HG03571 (cell line): Measurements from ENCODE around the gene IGFBP4.
"Not testable (repeated sequence)": the region's sequence is repeated elsewhere in the genome, so short reads cannot be mapped to it uniquely, and the experiment has no call there.

ENCODE experiments used
- ATAC-seq: cut with Tn5 transposase; IDR thresholded peaks from one replicate; pipeline ENCODE4 v1.9.1; 2021; ENCODE audit not compliant: unreplicated experiment

The IGFBP4 gene

DNA sequence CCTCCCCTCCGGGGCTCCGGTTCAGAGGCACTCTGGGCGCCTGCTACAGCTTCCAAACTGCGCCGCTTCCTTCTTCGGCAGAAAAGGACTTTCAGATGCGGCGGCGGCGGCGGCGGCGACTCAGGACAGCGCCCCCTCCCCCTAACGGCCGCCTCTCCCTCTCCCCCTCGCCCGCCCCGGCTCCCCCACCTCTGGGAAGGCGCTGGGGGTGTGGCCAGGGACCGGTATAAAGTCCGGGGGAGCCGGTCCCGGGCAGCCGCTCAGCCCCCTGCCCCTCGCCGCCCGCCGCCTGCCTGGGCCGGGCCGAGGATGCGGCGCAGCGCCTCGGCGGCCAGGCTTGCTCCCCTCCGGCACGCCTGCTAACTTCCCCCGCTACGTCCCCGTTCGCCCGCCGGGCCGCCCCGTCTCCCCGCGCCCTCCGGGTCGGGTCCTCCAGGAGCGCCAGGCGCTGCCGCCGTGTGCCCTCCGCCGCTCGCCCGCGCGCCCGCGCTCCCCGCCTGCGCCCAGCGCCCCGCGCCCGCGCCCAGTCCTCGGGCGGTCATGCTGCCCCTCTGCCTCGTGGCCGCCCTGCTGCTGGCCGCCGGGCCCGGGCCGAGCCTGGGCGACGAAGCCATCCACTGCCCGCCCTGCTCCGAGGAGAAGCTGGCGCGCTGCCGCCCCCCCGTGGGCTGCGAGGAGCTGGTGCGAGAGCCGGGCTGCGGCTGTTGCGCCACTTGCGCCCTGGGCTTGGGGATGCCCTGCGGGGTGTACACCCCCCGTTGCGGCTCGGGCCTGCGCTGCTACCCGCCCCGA is at the start of gene IGFBP4:
Gene IGFBP4, plus strand, starts transcription at position 255 of the 792 bp plus-strand sequence. Its CDS starts 286 bp downstream, at position 541.
- no peak for ATAC-seq

DNA sequence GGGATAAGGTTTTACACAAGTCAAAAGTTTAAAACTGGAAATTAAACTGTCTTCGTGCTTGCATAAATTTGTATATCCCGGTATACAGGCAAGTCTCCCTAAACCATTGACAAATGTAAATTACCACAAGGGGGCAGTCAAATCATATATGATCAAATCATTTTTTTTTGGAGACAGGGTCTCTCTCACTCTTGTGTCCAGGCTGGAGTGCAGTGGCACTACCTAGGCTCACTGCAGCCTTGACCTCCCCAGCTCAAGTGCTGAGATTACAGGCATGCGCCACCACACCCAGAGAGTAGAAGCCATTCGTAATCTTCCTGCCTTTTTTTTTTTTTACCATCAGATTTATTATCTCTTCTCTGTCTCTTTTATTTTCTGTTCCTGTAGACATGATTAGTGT is 44.1 kb upstream of the IGFBP4 start:
- no peak for ATAC-seq

DNA sequence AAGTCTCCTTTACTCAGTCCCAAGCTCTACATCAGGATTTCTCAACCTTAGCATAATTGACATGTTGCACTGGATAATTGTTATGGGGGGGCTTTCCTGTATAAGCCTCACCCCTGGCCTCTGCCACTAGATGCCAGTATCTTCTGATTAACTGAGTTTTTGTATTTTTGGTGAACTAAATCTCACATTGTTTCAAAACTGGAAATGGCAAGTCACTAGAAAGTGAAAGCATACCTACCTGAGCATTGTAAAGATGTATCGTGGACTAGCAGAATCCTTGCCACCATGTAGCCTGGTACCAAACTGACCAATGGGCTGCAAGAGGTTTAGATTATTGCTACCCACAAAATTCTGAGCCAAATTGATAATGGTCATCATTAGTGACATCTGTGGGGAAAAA is 40.6 kb upstream of the IGFBP4 start:
- ATAC-seq, result no peak

DNA sequence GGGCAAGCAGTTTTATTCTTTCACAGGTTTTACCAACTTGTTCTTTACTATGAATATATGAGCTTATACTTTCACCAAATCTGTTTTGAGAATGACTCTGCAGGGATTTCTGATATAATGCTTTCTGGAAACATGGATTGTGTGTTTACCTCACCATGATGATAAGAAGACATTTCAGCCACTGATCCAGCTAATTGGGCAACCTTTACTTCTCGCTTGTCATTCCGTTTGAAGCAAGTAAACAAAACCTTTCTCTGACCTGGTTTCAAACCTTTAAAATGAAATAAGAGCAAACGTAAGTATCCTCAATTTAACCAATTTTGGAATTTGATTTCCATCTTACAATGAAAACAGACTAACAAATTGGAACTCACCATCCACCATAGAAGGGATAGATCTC is 39.2 kb upstream of the IGFBP4 start:
- ATAC-seq, result no peak

DNA sequence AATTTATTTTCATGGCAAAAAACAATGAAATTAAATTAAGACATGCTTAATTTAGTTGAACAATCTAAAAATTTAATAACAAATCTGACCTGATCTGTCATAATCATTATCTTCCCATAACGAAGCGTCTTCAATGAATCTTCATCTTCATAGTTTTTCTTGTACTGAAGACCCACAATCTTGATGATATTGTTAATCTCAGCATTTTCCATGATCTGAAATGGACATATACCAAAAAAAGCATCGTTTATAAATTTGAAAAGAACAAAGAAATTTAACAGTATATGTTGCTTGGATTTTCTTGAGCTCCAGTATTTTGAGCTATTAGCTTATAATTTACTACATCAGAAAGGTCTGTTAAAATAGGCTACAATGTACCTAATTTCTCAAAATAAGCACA is 35.8 kb upstream of the IGFBP4 start:
- ATAC-seq, result no peak

DNA sequence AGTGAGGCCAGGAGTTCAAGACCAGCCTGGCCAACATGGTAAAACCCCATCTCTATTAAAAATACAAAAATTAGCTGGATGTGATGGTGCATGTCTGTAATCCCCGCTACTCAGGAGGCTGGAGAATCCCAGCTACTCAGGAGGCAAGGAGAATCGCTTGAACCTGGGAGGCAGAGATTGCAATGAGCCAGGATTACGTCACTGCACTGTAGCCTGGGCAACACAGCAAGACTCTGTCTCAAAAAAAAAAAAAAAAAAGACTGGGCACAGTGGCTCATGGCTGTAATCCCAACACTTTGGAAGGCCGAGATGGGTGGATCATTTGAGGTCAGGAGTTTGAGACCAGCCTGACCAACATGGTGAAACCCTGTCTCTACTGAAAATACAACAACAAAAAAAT is 33.7 kb upstream of the IGFBP4 start:
- ATAC-seq, result not testable (repeated sequence)

DNA sequence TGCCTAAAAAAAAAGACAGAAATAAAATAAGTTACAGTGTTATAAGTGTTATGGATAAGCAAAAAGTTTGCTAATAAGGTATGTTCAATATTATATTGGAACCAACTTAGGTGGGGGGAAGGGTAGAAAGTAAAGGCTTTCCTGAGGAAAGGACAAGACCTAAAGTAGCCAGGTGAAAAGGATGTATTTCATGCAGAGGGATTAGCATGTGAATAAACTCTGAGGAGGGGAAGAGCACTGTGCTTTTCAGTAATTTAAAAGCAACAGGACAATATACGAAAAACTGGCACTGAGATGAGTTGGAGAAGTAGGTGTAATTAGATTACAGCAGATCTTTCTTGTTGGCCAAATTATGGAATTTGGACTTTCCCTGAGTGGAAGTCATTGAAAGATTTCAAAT is 33.2 kb upstream of the IGFBP4 start:
- ATAC-seq, result no peak

DNA sequence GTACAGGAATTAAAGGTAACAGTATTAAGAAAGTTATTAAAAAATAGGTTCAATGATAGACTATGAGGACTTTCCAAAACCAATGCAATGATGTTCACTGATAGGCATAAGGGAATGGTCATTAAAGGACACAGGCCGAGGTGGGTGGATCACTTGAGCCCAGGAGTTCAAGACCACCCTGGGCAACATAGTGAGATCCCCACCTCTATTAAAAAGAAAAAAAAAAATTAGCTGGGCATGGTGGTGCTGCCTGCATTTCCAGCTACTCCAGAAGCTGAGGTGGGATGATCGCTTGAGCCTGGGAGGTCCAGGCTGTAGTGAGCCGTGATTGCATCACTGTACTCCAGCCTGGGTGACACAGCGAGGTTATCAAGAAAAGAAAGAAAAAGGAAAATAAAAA is 31.4 kb upstream of the IGFBP4 start:
- no peak for ATAC-seq

DNA sequence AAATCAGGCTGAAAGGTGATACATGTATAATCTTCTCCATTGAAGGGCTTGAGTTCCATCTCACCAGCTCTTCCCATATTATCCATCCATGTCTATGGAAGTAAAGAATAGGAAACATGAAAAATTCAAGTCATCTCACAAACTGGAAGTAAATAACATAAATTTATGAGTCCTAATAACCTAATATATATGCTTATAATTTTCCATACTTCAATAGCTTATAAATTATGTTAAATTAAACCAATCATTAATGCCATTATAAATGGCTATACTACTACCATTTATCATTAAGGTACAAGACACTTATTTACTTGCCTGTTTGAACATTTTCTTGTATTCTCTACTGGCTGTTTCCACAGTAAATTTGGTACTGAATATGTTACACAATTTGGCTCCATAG is 30.4 kb upstream of the IGFBP4 start:
- ATAC-seq, result no peak

DNA sequence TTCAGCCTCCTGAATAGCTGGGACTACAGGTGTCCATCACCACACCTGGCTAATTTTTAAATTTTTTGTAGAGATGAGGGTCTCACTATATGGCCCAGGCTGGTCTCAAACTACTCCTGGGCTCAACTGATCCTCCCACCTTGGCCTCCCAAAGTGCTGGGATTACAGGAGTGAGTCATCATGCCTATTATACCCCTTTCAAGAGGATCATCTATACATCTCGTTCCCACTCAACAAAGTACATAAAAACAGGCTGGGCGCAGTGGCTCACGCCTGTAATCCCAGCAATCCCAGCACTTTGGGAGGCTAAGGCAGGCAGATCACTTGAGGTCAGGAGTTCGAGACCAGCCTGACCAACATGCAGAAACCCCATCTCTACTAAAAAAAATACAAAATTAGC is 28.9 kb upstream of the IGFBP4 start:
- ATAC-seq, result not testable (repeated sequence)

DNA sequence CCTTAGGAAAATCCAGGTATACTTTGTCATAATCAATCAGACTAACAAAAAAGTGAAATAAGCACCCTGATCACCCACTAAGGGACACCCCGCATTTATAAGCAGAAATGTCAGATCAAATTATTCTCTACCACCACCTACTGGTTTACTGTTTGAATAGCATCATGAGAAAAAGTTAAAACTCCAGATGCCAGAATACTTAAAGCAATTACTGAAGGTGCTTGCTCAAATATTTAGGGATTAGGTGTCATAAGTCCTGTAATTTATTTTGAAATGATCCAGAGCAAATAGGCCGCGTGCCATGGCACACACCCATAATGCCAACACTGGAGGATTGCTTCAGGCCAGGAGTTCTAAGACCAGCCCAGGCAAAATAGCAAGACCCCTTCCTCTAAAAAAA is 27.9 kb upstream of the IGFBP4 start:
- ATAC-seq, result no peak

DNA sequence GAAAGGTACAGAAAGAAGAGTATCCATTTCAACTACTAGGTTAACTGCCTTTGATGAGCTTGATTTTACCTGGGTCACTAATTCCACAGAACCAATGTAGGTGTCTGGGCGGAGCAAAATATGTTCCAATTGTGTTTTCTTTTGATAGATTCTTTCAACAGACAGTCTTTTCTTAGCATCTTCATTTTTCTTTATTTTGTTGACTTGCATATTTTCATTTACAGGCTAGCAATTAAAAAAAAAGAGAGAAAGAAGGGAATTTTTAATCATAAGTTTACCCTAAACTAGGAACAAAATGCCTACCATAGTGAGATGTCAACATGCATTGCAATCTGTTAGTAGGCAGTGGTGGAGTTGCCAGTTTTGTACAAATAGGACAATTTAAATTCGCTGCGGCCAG is 26.6 kb upstream of the IGFBP4 start:
- ATAC-seq, result no peak

DNA sequence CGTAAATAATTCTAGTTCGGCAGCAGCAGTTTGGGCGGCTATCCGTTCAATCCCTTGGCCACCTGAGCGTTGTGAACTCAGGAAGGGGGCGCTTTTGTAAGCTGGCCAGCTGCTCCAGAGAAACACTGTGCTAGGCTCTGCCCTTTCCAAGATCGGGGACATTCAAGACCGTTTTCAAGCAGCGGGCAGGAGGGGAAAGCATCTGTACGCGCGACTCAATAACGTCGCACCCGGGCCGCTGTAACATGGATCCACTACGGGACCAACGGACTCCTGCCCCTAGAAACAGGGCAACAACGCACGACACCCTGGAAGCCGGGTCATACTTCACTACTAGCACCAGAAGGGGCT is 26.0 kb upstream of the IGFBP4 start:
- ATAC-seq, result peak; percentile 7

DNA sequence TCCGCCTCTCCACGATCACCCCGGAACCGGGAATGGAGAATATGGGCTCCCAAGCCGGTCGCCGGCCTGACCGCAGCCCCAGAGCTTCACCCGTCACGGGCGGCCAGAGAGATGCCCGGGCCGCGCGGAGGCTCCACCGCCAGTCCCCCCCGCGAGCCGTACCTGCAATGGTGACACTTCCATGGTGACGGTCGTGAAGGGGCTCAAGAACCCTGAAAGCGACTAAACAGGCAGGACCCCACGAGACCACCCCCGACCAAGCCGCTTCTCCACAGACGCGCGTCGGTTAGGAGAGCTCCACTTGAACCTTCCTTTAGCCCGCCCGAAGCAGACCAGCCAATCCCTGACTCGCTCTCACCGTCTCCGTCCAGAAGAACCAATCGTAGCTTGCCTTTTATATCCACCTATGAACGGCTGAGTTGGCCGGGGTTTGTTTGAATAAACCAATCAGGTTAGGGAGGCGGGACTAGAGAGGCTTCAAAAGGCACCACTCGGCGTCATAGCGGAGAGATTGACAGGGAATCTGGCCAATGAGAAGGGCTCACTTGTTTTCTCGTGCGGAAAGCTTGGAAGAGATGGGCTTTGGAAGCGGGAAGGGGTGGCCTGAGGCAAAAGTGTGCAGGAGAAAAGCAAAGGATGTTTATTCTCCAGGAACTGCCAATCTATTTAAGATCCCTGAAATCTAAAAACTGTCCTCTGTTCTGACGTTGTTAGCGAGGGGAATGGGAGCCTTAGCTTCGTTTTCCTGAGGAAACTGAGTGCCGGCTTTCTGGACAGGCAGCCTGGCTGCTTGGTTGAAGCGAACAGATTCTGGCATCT is 25.4 kb upstream of the IGFBP4 start, which contains the start of gene TOP2A:
Gene TOP2A, minus strand, starts transcription at position 288 of the 819 bp plus-strand sequence. Its CDS starts 105 bp downstream, at position 183.
- ATAC-seq, result peak; percentile 89

DNA sequence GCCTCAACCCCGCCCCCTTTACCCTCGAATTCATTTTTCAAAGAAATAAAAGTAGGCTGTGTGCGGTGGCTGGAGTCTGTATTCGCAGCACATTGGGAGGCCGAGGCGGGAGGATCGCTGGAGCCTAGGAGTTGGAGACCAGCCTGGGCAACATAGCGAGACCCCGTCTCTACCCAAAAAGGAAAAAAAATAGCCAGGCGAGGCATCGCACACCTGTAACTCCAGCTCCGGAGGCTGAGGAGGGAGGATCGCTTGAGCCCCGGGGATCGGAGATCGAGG is 24.9 kb upstream of the IGFBP4 start:
- ATAC-seq, result no peak

DNA sequence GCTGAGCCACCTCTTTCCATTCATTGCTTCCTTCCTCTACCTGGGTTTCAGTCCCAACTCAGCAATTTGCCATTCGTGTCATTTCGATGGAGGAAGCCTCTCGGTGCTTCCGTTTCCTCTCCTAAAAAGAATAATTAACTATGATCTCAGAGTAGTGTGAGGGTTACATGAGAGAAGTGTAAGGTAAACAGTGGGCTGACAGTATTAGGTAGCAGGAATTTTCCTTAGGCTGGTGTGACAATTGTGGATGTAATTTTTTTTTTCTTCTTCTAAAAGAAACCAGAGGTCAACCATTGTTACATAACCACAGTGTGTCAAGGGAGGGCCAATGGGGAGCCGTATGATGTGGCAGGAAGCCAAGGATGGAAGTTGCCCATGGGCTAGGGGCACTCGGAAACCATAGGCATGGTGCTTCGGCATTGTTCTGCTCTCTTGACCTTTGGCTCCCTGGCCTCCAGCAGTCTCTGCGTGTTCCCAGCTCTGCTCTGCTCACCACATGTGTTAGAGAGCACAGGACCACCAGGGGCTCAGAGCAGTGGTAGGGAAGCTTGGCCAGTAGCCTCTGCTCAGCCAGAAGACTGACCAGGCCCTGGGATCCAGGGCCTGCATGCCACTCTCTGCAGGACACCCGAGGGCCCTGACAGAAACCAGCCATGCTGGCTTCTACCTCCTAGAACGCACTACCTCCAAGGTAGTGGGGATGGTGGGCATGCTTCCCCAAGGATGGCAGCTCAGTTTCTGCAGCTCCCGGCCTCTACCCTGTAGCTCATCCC is 23.5 kb upstream of the IGFBP4 start:
- no peak for ATAC-seq

DNA sequence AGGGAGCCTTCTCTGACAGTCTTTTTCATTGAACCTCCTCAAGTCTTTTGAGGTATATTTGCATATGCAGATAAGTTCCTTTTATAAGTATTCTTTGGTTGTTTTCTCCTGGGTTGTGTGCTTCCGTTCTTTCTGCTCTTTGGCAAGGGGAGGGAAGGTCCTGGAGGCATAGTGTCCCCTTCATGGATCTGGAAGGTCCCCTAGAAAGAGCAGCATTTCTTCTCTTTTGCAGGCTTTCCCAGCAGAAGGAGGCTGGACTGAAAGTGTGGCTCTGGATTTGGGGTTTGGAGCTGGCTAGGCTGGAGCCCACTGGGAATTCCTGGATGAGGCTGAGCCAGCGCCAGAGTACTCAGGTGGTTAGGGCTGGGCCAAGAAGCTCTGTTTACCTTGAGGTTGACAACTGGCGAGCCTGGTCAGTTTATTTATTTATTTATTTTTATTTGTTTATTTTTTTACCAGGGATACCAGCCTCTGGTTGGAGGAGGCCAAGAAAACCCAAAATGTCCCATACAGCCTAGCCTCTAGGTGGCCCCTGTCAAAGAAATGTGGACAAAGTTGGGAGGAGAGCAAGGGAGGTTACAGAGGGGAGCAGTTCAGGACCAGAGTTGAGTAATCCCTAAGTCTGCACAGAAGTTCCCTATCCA is 20.1 kb upstream of the IGFBP4 start:
- ATAC-seq, result no peak

DNA sequence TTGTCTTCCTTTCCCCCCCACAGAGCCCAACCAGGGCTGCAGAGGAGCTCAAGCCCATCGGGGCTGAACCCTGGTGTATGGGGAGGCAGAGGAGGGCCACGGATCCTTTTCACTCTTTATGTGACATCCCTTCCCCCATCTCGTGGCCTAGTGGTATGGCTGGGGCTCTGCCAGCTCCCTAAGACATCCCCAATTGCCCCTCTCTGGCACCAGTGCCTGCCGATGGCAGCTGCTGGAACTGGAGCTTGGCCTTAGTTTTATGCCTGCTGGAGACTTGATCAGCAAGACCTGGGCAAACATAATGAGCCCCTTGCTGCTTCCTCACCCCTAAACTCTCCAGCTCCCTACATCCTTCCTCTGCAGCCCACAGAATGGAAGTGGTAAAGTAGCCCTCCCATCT is 17.5 kb upstream of the IGFBP4 start:
- ATAC-seq, result no peak

DNA sequence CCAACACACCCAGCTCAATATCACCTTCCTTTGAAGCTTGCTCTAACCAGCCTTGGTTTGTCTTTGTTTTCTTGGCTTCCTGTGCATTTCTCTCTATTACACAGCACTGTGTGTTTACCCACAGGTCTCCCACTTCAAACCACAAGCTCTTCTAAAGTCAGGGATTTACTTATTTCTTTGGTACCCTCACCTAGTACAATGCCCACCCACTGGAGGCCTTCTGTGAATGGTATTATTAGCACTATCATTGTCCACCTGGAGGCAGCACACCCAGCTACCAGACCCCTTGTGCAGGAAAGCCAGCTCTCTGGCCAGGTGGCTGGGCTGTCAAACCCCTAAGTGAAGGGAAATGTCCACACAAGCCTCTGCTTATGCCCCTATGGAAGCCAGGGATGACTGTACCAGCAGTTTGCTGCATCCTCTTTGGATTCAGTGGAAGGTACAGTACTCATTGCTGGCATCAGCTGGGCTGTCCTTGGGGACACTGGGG is 16.2 kb upstream of the IGFBP4 start:
- ATAC-seq, result no peak

DNA sequence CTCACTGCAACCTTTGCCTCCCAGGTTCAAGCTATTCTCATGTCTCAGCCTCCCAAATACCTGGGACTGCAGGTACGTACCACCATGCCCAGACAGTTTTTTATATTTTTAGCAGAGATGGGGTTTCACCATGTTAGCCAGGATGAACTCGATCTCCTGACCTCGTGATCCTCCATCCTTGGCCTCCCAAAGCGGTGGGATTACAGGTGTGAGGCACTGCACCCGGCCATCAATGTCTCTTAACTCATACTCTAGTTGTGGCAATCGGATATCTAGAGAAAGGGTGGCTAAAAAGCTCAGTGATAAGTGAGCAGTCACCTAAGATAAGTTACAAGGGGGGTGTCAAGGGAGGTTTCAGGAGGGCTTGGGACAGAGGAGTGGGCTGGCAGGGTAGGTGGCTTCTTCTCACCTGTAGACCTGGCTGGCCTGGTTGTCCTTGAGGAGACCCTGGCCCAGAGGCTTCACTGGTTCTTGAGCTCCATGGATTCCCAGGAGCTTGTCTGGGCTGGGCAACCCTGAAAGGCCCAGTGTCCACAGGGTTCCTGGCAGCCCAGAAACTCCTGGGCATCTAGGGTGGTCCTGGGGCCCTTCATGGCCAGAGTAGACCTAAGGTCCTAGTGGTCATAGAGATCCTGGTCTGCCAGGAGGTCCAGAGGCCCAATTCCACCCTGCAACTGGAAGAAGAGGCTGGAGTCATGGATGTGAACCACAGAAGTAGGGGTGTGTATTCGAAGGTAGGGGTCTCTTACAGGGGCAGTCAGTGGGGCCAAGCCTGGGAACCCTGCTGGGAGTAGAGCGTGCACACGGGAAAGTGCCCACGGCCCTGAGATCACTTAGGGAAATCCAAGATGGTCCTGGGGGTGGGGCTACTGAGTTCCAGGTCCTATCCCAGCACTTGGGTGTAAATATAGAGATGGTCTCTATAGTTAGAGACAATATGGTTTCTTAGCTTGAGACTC is 12.7 kb upstream of the IGFBP4 start:
- no peak for ATAC-seq
